Left colon (tissue), 2 donors: ENCODE results near the gene C7orf57. TPM values are rescaled to one million over a fixed set of nuclear protein-coding genes. Genes with fewer than 3 reads are reported as not detected.

Experiments
- ATAC-seq: fragments of 200-7000 bp; cut with Tn5 transposase; one replicate; pipeline ENCODE4 v1.9.1; 2020; ENCODE audit warnings: mild to moderate bottlenecking, moderate library complexity
- DNase-seq, 2 donors: peaks; one replicate each; pipeline ENCODE4 v3.0.0-alpha.2; 2020
- intact Hi-C, 2 donors: fragments of 100-400 bp; cut with DNase I in 1 of 2; cut with micrococcal nuclease in 1 of 2; formaldehyde crosslinking; loops; one replicate each; pipeline versions ENCODE4 v1.11.2 to v1.14.0; 2022; cut with DNase I, micrococcal nuclease
- total RNA-seq, 2 donors: library from RNA; stranded (reverse); fragmentation: NEBNext Ultra II Directional; extraction: Animal tissue kit (Norgen Biotek cat#: 25700); gene quantifications; one replicate each; pipeline ENCODE4 v1.2.1, GENCODE V29; 2021
- donor health status: DM: no; HTN: no; CAD: no.
- donor health status: DM: yes; HTN: yes; CAD: no.

Gene C7orf57
- total RNA-seq, 2 donors from 2014 or later = not detected

GRCh38 chr7:48101352-48101751 lies 66.0 kb downstream of the C7orf57 start:
- ATAC-seq (no peak), DNase-seq (no peak)
- intact Hi-C loops = no loop called here

DNA sequence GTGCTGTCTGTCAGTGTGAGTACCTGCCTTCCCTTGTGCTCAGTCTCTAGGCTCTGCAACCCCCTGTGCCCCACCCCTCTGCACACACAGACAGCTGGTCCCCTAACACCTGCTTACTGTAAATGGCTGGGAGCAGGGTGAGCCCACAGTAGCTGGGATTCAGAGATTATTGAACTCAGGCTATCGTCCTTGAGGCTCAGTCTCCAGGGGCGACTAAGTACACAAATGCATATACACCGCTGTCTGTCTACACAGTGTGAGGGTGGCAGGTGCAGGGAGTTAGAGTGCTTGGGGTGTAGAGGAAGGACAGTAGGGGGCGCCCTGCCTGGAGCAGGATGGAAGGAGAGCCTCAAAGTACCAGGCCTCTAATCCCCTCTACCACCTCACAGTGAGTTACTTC lies 66.6 kb downstream of the C7orf57 start:
- DNase-seq = no peak
- ATAC-seq = peak; percentile 34
- intact Hi-C loops = no loop called here

DNA sequence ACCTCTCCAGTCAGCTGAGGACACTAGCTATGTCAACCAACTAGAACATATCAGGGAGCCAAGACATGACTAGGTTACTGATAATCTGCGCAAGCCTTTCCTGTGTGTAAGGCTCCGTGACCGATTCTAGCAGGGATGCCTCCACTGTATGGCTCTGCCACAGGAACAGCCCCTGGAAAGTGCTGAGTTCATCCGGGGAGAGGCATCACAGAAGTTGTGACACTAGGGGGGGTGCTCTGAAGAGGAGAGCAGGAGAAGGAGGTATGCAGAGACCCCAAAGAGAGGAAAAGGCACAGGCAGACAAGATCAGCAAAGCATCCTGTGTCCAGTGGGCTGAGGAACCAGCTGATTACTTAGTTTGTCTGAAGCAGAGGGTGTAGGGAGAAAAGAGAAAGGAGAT lies 67.2 kb downstream of the C7orf57 start:
- ATAC-seq (no peak), DNase-seq (no peak)
- intact Hi-C loops = no loop called here

DNA sequence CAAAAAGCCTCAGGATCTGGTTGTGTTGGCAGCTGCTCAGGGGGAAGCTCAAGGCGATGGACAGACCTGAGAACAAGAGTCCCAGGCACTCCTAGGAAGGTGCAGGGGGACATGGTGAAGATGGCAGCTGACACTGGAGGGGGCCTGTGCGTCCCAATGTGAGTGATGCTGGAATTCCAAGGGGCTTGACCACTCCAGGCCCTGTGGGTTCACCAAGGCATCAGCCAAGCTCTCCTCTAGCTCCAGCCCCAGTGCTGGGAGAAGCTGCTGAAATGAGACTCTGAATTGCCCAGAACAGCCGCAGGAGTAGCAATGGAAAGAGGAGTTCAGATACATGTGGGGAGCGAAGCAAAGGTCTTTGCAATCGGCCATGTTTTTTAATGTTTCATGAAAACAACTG lies 69.7 kb downstream of the C7orf57 start:
- intact Hi-C loops = no loop called here
- ATAC-seq = no peak
- DNase-seq = no peak

GRCh38 chr7:48106906-48107659 lies 71.7 kb downstream of the C7orf57 start:
- no peak for DNase-seq
- no peak for ATAC-seq
- intact Hi-C loops = no loop called here

DNA sequence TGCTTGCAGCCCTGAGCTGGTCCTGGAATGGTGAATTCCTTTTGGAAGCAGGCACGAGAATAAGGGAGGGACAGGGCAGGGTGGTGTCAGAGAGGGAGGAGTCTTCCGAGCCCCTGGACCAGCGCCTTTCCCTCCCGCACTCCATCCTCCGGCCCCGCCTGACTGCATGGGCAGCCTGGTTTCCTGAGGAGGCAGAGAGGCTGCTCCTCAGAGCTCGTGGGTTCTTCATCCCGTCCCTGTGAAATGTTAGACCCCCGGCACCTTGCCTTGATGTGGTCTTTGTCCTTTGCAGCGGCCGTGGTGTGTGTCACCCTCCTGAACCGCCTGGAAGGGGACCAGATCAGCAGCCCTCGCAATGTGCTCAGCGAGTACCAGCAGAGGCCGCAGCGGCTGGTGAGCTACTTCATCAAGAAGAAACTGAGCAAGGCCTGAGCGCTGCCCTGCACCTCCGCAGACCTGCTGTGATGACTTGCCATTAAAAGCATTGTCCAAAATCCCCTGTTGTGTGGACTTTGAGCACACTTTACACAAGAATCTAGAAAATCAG lies 72.7 kb downstream of the C7orf57 start:
- DNase-seq (no peak), ATAC-seq (no peak)
- intact Hi-C loops = no loop called here

DNA sequence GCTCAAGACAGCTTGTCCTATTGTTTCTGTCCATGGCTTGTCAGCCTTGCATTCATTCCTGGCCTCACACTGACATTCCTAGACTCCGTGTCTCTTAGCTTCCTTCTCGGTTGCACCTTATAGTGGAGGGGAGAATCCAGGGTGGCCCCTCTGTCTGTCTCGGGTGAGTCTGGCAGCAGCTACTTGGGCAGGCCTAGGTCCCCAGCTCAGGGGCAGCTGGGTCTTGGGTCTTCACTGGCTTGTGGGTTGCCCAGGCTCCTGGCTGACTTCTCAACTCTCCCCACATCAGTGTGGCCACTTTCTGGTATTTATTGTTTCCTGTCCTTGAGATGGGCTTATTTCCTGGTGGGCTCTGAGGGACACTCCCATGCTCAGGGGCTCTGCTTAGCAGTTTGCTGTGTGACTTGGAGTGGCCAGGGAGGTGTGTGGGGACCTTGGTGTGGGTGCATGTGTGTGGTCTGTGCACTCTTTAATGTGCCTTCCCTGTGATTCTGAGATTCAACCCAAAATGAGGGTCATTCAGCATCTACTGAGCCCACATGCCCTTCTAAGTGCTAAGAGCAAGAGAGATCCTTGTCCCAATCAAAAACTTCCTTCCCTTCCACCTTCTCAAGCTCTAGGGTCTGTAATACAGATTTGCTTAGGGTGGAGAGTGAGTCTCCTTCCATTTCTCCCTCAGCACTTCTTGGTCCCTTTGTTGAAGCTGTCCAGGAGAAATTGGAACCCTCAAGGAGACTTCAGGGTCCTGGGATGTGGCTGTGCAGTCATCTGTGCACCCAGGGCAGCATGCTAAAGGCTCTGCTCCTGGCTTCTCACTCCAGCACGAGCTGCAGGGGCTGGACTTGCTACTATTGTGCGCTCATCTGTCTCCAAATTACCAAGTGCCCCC lies 73.9 kb downstream of the C7orf57 start:
- no peak for DNase-seq
- peak; percentile 3 for ATAC-seq
- intact Hi-C loops = no loop called here

GRCh38 chr7:48109848-48110663 lies 74.7 kb downstream of the C7orf57 start:
- ATAC-seq (peak; percentile 92), DNase-seq (peak; percentile 76 to 88)
- intact Hi-C loops = loop anchor here in 1 of 2 donors (2.0 kb wide), 2 partner anchors 119 to 165 kb away; no protein-coding TSS in a partner anchor

GRCh38 chr7:48110868-48111267 lies 75.5 kb downstream of the C7orf57 start:
- intact Hi-C loops = loop anchor here in 1 of 2 donors (2.0 kb wide), 2 partner anchors 120 to 166 kb away; no protein-coding TSS in a partner anchor
- no peak for ATAC-seq

More at GRCh38 chr7:48110868-48111267, 75.5 kb downstream of the C7orf57 start:
- DNase-seq = no peak

Other genes starting within 250 kb of the C7orf57 start
- under 1 TPM; 0.56 to 0.82 TPM for gene PKD1L1, start 87.1 kb upstream of the C7orf57 start, total RNA-seq
- gene HUS1, start 55.9 kb upstream of the C7orf57 start, total RNA-seq = 10 to 100 TPM; 38.7 to 41.0 TPM
- not detected for gene SUN3, start 6.4 kb upstream of the C7orf57 start, total RNA-seq
- gene UPP1, start 53.7 kb downstream of the C7orf57 start, total RNA-seq = 10 to 100 TPM; 45.6 to 54.2 TPM
- gene ABCA13, start 135.9 kb downstream of the C7orf57 start, total RNA-seq = under 1 TPM; 0.11 to 0.76 TPM